HG03354 (cell line): ENCODE results near the gene EMC10.
"Not testable (repeated sequence)": the region's sequence is repeated elsewhere in the genome, so short reads cannot be mapped to it uniquely, and the experiment has no call there.

Experiments
- ATAC-seq: cut with Tn5 transposase; IDR thresholded peaks from one replicate; pipeline ENCODE4 v1.9.1; 2021; ENCODE audit warnings: mild to moderate bottlenecking; ENCODE audit not compliant: unreplicated experiment, poor library complexity, severe bottlenecking

The EMC10 gene

GRCh38 chr19:50476224-50476906, at the start of gene EMC10, which contains the start of gene GARIN5A:
Gene EMC10, plus strand, starts transcription at chr19:50476507. Its CDS starts 38 bp downstream, at chr19:50476545.
Gene GARIN5A, minus strand, starts transcription at chr19:50476848. Its CDS starts 460 bp downstream, at chr19:50476388.
- peak; percentile 92 for ATAC-seq

GRCh38 chr19:50427318-50427925, 48.9 kb upstream of the EMC10 start:
- no peak for ATAC-seq

- ATAC-seq = no peak
Observed at GRCh38 chr19:50427997-50428425, 48.3 kb upstream of the EMC10 start.

- no peak for ATAC-seq
Observed at GRCh38 chr19:50428772-50429463, 47.4 kb upstream of the EMC10 start.

- no peak for ATAC-seq
Observed at GRCh38 chr19:50430888-50431342, 45.4 kb upstream of the EMC10 start.

GRCh38 chr19:50431343-50432220, 44.7 kb upstream of the EMC10 start:
- ATAC-seq = peak; percentile 79

- peak; percentile 2 for ATAC-seq
Observed at GRCh38 chr19:50432221-50433028, 43.9 kb upstream of the EMC10 start, which contains the start of gene MYBPC2. Gene MYBPC2, plus strand, starts transcription at chr19:50432892. Its CDS starts 62 bp downstream, at chr19:50432954.

- ATAC-seq = no peak
Observed at GRCh38 chr19:50433201-50434180, 42.8 kb upstream of the EMC10 start.

- ATAC-seq = no peak
Observed at GRCh38 chr19:50434525-50434924, 41.8 kb upstream of the EMC10 start.

- ATAC-seq = no peak
Observed at GRCh38 chr19:50435221-50435620, 41.1 kb upstream of the EMC10 start.

- ATAC-seq = no peak
Observed at GRCh38 chr19:50435627-50436026, 40.7 kb upstream of the EMC10 start.

GRCh38 chr19:50437862-50438449, 38.4 kb upstream of the EMC10 start:
- no peak for ATAC-seq

- ATAC-seq = not testable (repeated sequence)
Observed at GRCh38 chr19:50439130-50439529, 37.2 kb upstream of the EMC10 start.

GRCh38 chr19:50444059-50444458, 32.2 kb upstream of the EMC10 start:
- no peak for ATAC-seq

GRCh38 chr19:50447053-50447452, 29.3 kb upstream of the EMC10 start:
- ATAC-seq = no peak

- ATAC-seq = no peak
Observed at GRCh38 chr19:50447750-50448149, 28.6 kb upstream of the EMC10 start.

- no peak for ATAC-seq
Observed at GRCh38 chr19:50449236-50449899, 26.9 kb upstream of the EMC10 start.
